ENCODE measurements around the gene ADCY7. TPM values are rescaled to one million over a fixed set of nuclear protein-coding genes. Genes with fewer than 3 reads are reported as not detected.

Gene ADCY7
- total RNA-seq, 1 experiment from 2014 or later, result 4.0 TPM

DNA sequence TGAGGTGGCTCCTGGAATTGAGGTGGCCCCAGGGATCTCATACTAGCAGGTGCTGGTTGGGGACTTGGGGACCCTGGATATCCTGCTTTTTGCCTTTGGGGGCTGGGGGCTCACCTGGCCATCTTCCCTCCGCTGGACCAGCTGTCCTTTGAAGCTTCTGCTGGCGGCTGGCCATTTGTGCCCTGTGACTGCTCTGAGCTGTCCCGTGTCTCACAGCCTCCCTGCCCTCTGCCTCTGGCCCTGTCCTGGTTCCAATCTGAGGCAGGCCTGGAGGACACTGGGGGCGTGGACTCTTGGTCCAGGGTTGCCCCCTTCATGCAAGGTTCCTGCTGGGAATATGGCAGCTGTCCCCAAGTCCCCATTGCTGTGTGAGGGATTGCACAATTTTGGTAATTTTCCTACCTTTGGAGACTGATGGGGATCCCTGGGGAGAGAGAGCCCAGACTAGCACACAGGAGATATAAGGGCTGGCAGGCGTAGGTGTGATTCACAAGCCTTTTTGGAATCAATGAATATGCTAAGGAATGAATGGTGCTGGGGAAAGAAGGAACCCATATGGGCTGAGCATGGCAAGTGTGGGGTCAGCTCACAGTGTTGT lies 19.2 kb downstream of the ADCY7 start:
- no peak overlapping the region for H2BK12ac ChIP-seq (ENCODE audit: insufficient read length, low read depth, low read length)
- no peaks in the 10 kb centered on the region for H3K4me1 ChIP-seq (ENCODE audit: insufficient read depth, low read length)
- no peak overlapping the region for H2AFZ ChIP-seq (ENCODE audit: low read length)
- Mint-ChIP-seq H3K36me3 (ENCODE audit: insufficient read depth in 1 of 3, low read depth in 3 of 3) (peaks cover 0 to 5% (median 0%) of the 10 kb centered on the region in 3 experiments; a peak in 4 of 7 replicates), H3K27me3 (ENCODE audit: low read depth) (no peaks in the 10 kb centered on the region; the same call in 1 of the 2 replicates), H3K4me3 (no peak overlapping the region), H3K27ac (peak overlapping the region in 1 of 3 experiments; percentile 63; a peak in 1 of 7 replicates), H3K4me1 (peaks cover under 1 to 6% of the 10 kb centered on the region in 2 experiments; a peak in 2 of 4 replicates), H3K9me3 (peaks cover 3 to 4% of the 10 kb centered on the region in 2 experiments; a peak in 4 of 5 replicates)
- H2AK5ac ChIP-seq (ENCODE audit: insufficient read length, low read length), result no peak overlapping the region
- H2BK120ac ChIP-seq (ENCODE audit: low read depth, low read length, poor library complexity, severe bottlenecking), result no peak overlapping the region
- TF ChIP-seq, protein P1, sequence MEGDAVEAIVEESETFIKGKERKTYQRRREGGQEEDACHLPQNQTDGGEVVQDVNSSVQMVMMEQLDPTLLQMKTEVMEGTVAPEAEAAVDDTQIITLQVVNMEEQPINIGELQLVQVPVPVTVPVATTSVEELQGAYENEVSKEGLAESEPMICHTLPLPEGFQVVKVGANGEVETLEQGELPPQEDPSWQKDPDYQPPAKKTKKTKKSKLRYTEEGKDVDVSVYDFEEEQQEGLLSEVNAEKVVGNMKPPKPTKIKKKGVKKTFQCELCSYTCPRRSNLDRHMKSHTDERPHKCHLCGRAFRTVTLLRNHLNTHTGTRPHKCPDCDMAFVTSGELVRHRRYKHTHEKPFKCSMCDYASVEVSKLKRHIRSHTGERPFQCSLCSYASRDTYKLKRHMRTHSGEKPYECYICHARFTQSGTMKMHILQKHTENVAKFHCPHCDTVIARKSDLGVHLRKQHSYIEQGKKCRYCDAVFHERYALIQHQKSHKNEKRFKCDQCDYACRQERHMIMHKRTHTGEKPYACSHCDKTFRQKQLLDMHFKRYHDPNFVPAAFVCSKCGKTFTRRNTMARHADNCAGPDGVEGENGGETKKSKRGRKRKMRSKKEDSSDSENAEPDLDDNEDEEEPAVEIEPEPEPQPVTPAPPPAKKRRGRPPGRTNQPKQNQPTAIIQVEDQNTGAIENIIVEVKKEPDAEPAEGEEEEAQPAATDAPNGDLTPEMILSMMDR (conservative IDR thresholded peaks at IDR 0.05), result no peak
- no peaks in the 10 kb centered on the region for H3K79me2 ChIP-seq (ENCODE audit: insufficient read depth, low read length)
- H3T11ph ChIP-seq (ENCODE audit: low read length), result no peak overlapping the region
- H3K4me2 ChIP-seq (ENCODE audit: insufficient read depth, insufficient read length, low read length), result no peak overlapping the region
- no peak overlapping the region for H3K4ac ChIP-seq (ENCODE audit: low read depth, low read length)
- no peaks in the 10 kb centered on the region for H3K9me3 ChIP-seq (ENCODE audit: control insufficient read depth, low read depth, low read length)
- H3K18ac ChIP-seq (ENCODE audit: insufficient read length, low read depth, low read length), result no peak overlapping the region
- H3K56ac ChIP-seq (ENCODE audit: insufficient read length, low read depth, low read length), result no peak overlapping the region
- no CpG with 5 or more reads among the region's 5 CpGs for WGBS (ENCODE audit: extremely low coverage, insufficient read length, low lambda C conversion rate)
- no peaks in the 10 kb centered on the region for H3K23me2 ChIP-seq (ENCODE audit: insufficient read length, low read depth, low read length, poor library complexity, severe bottlenecking)
- no peak overlapping the region for H2BK5ac ChIP-seq (ENCODE audit: insufficient read length, low read length)
- no peak for DNase-seq
- H3K23ac ChIP-seq (ENCODE audit: insufficient read length, low read depth, low read length), result no peak overlapping the region
- no peaks in the 10 kb centered on the region for H3K79me1 ChIP-seq (ENCODE audit: insufficient read depth, low read depth, low read length, poor library complexity, severe bottlenecking)
- H3K14ac ChIP-seq (ENCODE audit: insufficient read depth, low read length), result no peak overlapping the region
- H4K5ac ChIP-seq (ENCODE audit: insufficient read length, low read depth, low read length), result no peak overlapping the region
- no peak overlapping the region for H4K8ac ChIP-seq (replicated peaks; ENCODE audit: insufficient read length, low read depth, low read length)
- no peak overlapping the region for H3K9ac ChIP-seq (ENCODE audit: extremely low read depth, insufficient read length, low read length)
- H2BK15ac ChIP-seq (ENCODE audit: low read depth, low read length), result no peak overlapping the region
- H4K91ac ChIP-seq (ENCODE audit: insufficient read length, low read depth, low read length), result no peak overlapping the region
- H4K20me1 ChIP-seq (ENCODE audit: control insufficient read depth, insufficient read depth, insufficient read length), result no peaks in the 10 kb centered on the region
- H2BK20ac ChIP-seq (ENCODE audit: low read depth, low read length, poor library complexity, severe bottlenecking), result no peak overlapping the region
- H3K27ac ChIP-seq (ENCODE audit: insufficient read length, low read depth, low read length), result no peak overlapping the region
- no peaks in the 10 kb centered on the region for H3K27me3 ChIP-seq (ENCODE audit: insufficient read depth, low read length)

Measured in H9 (cell line).